SK-N-SH (cell line): ENCODE results near the gene PRPF18.

Source experiments
- CTCF ChIP-seq: fragments of 200-600 bp; sonication (generic); IDR thresholded peaks from 2 replicates; pipeline ENCODE4 v1.6.1; 2017; ENCODE audit warnings: antibody characterized with exemption, mild to moderate bottlenecking, moderate library complexity
- EP300 ChIP-seq, 2 experiments: IDR thresholded peaks; 2 replicates each; pipeline versions ENCODE4 v1.4.0 to v1.6.1; 2012; ENCODE audit warnings: borderline replicate concordance in 1 of 2, low read depth in 1 of 2, low read length in 1 of 2
- EZH2phosphoT487 ChIP-seq: fragments of 200-600 bp; sonication (generic); IDR thresholded peaks from 2 replicates; pipeline ENCODE4 v1.6.1; 2017; ENCODE audit warnings: low read depth, mixed run types, mild to moderate bottlenecking, antibody characterized with exemption, moderate library complexity, borderline replicate concordance
- RFX5 ChIP-seq: IDR thresholded peaks from 2 replicates; pipeline ENCODE4 v1.6.1; 2012; ENCODE audit warnings: mild to moderate bottlenecking, improper control_type of control experiment, low read length

- TF ChIP-seq EP300 (IDR thresholded peaks at IDR 0.05; ENCODE audit: borderline replicate concordance in 1 of 2, low read depth in 1 of 2, low read length in 1 of 2): no peak
- no peak for TF ChIP-seq EZH2phosphoT487
- no peak for TF ChIP-seq RFX5
- TF ChIP-seq CTCF: no peak
Observed at GRCh38 chr10:13643016-13643415, 56.3 kb downstream of the PRPF18 start.
